GM21526 (cell line): ENCODE data around the gene COL21A1.
"Not testable (repeated sequence)": the region's sequence is repeated elsewhere in the genome, so short reads cannot be mapped to it uniquely, and the experiment has no call there.

Experiments
- ATAC-seq: cut with Tn5 transposase; IDR thresholded peaks from one replicate; pipeline ENCODE4 v1.9.1; 2021; ENCODE audit warnings: moderate library complexity; ENCODE audit not compliant: unreplicated experiment, low FRiP score

Gene COL21A1

DNA sequence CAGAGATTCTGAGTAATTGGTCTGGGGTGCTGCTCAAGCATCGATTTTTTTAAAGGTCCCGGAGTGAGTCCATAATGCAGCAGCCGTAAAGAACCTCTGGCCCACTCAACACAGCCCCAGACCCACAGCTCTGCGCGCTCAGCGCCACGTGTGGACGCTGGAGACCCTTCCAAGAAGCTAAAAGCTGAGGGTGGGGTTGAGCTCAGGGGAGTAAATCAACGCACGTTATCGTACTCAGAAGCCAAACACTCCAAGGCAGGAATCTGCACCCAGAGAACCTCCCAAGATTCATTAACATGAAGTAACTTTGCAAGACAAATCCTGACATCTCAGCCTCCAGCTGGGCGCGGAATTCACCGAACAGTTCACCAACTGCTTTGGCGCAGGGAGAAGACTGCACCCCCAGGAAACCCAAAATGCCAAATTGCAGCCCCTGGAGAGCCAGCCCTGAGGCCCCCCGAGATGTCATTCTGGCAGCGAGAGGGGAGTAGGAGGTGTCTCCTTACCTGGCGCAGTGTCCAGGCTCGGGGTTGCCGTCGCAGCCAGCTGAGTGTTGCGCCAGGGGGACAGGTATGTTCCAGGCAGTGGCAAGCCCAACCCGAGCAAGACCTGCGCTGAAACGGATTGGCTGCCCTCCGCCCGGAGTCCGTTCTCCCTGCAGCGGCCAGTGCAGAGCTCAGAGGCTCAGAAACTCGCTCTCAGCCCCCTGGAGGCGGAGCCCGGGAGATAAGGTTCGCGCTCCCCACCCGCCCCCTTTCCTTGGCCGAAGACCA is at the start of gene COL21A1:
Gene COL21A1 (minus strand): TSS at position 700 of the 773 bp plus-strand sequence. CDS start 64,962 bp downstream, outside the sequence.
- ATAC-seq: no peak

- ATAC-seq: no peak
Observed at GRCh38 chr6:56293781-56294180, 46.4 kb upstream of the COL21A1 start.

- no peak for ATAC-seq
Observed at GRCh38 chr6:56292505-56293181, 45.3 kb upstream of the COL21A1 start.

DNA sequence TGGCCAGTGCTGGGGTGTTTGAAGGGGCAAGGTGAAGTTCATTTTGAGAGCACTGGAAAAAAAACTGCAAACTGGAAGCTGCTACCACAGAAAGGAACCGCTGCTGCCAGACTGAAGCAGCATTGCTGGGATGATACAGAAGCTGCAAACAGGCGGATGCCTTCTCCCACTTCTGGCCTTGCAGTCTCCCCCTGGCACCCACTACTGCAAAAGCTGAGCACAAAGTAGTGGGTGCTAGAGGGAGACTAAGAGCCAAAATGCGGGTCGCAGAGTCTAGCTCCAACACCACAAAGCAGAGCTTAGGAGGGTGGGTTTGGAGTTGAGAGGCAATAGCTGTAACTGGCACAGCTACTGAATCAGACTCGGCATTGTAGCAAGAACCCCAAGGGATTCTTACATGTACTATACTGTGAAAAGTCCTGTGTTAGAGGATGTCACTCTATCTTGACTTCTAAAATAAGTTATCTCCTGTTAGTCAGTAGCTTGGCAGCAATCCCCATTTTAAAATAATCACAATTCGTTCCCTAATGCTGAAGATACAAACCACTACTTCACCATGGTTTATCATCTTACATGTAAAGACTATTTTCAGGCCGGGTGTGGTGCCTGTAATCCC is 44.0 kb upstream of the COL21A1 start:
- ATAC-seq: no peak

DNA sequence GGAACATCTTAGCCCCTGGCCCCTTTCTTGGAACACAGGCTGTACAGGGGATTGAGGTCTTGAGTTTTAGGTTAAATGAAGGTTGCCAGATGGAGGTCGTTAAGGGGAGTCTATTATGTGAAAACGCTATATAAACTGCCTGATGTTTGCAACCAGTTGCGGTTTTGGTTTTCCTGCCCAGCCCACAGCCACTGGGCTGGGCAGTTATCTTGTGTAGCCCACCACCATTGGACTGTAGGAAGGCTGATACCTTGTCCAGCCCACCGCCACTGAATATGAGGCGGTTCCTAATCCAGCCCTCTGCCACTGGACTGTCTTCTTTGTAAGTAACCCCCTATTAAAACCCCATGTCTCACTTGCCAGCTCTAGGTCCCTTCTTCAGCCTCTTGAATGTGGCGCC is 42.3 kb upstream of the COL21A1 start:
- no peak for ATAC-seq

GRCh38 chr6:56288347-56288746 is 41.0 kb upstream of the COL21A1 start:
- ATAC-seq: no peak

GRCh38 chr6:56282391-56282790 is 35.0 kb upstream of the COL21A1 start:
- ATAC-seq: no peak

GRCh38 chr6:56280126-56280525 is 32.7 kb upstream of the COL21A1 start:
- no peak for ATAC-seq

DNA sequence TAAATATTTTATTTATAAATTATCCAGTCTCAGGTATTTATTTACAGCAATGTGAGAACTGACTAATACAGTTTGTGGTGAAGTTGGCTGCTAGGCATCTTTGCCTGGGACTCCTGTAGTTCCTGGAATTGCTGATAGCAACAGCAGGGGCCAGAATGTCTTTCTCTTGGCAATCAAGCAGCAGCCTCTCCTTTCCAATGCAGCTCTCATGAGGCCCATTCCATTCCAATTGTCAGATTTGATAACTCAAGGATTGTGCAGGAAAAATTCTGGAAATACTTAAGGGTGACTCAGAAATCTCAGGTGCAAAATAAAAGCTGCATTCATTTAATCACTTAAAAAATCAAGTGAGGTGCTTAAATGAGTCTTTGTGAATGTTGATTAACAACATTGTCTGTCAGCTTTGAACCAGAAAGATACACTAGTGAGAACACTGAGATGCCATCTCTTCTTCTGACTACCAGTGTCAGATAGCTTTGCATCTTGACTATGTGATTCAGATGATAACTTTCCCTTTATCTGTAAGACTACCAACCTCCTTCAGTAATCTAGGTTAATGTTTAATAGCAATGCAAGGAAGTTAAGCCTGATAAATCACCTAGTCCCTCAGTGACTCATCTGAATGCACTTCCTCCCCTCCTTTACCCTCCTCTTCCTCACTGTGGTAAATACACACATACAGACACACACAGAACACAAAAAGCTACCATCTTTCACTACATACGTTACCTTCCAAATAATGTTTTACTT is 32.1 kb upstream of the COL21A1 start:
- ATAC-seq: no peak

DNA sequence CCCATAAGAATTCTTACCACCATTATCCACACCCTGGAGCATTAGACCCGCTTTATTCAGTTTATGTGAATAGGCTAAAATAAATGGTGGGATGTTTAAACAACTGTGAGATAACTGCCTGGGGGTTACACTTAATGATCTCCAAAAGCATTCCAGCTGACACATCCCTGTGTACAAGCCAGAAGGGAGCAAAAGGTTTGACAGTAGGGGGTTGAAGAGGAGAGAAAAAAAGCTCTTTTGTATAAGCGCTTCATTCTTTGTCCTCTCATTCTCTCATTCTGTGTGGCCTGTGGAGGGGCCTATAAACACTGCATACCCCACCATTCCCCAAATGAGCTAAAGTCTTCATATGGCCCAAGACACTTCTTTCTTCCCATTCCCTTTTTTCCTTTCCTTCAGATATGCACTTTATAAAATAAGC is 30.8 kb upstream of the COL21A1 start:
- ATAC-seq: no peak

DNA sequence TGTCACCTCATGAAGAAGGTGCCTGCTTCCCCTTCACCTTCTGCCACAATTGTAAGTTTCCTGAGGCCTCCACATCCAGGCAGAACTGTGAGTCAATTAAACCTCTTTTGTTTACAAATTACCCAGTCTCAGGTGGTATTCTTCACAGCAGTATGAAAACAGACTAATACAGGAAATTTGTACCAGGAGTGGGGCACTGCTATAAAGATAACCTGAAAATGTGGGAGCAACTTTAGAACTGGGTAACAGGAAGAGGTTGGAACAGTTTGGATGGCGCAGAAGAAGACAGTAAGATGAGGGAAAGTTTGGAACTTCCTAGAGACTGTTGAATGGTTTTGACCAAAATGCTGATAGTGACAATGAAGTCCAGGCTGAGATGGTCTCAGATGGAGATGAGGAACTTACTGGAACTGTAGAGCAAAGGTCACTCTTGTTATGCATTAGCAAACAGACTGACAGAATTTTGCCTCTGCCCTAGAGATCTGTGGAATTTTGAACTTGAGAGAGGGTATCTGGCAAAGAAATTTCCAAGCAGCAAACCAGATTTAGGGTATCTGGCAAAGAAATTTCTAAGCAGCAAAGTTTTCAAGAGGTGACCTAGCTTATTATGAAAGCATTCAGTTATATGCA is 23.5 kb upstream of the COL21A1 start:
- ATAC-seq: no peak

DNA sequence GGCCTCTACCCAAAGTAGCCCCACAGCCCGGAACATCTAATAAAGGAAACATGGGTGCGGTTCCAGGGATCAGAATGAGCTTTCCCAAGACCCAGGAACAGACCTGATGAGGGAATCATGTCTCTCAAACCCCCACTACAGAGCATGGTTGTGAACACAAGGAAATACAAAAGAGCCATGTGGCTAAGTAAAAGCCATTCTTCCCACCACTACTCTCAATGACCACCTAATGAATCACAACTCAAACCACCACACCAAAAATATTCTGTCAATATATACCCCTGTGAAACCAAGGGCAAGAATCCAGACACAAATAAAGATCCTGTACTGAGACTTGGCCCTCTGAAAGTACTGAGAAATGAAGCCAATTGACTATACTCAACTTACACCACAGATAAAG is 20.9 kb upstream of the COL21A1 start:
- no peak for ATAC-seq

DNA sequence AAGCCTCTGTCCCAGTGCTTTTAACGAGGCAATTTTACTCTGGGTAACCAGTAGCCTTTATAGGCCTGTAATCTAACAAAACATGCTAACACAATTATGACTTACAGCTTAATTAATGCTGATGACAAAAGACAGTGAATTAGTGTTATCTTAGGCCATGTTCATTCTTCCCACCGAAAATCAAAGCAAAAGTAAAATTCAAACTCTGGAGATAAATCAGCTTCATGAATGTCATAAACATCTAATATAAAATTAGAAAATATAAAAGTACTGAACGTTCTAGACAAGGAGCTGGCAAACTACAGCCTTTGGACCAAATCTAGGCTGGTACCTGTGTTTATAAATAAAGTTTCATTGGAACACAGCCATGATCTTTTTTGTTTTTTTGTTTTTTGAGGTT is 18.6 kb upstream of the COL21A1 start:
- no peak for ATAC-seq

GRCh38 chr6:56263596-56264315 is 16.4 kb upstream of the COL21A1 start:
- no peak for ATAC-seq

GRCh38 chr6:56260593-56260992 is 13.2 kb upstream of the COL21A1 start:
- ATAC-seq: not testable (repeated sequence)

DNA sequence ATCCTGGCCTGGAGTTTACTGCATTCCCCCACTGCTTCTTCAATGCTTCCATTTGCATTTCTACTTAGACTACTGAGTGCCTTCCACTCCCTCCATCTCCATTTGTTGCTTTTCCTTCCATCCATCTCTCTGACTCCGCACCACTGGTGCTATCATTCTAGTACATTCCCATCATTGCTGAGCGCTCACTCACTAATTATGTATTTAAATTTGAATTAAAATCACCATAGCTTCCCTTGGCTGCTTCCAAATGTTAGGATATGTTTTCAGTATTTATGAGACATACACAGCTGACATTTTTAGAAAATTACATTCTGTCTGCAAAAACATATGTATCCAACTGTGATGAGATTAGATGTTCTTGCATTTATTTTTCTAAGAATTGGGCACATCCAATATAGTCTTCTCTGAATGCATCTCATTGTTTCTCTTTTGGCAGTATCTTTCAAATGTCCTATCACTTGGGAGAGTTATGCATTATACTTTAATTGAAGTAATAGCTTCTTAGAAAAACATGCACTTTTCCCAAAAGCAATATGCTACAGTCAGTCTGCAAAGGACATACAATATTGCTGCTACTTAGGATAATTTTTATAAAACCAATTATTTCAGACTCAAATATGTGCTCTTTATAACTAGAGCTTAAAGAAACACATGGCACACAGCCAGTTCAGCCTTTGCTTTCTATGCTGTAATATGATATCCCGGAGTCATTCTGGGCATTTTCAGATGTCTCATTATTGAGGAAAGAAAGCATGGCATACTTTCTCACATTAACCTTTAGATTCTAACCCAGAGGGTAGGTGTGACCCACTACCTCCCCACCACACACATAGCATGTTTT is 12.1 kb upstream of the COL21A1 start:
- no peak for ATAC-seq

DNA sequence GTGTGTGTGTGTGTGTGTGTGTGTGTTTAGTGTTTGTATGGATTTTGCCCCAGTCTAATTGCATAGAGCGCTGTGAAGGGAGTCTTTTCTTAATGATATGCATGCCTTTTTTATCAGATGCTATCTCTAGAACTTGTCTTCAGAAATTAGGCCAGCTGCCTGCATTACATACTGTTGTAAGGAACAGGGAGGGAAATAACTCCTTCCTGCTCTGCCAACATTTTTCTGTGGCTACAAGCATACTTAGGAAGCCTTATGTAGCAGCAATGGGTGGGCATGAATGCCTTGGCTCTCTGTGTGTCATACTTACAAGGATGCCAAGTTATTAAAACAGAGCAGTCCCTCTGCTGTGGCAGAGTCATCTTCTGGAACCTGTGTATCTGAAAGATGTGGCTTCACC is 8.0 kb upstream of the COL21A1 start:
- no peak for ATAC-seq

- ATAC-seq: no peak
Observed at GRCh38 chr6:56250266-56250665, 2.9 kb upstream of the COL21A1 start.

- no peak for ATAC-seq
Observed at GRCh38 chr6:56247654-56248122, 308 bp upstream of the COL21A1 start.
